IMR-90 (cell line): Measurements from ENCODE around the gene ALG8.

Source experiments
- BHLHE40 ChIP-seq: fragments of 150-350 bp; IDR thresholded peaks from 2 replicates; pipeline ENCODE4 v1.6.1; 2016; ENCODE audit warnings: mild to moderate bottlenecking, low read depth, low read length
- CEBPB ChIP-seq: IDR thresholded peaks from 2 replicates; pipeline ENCODE4 v1.6.1; 2012; ENCODE audit warnings: low read depth, low read length, improper control_type of control experiment
- CHD1 ChIP-seq: IDR thresholded peaks from 2 replicates; pipeline ENCODE4 v1.6.1; 2012; ENCODE audit warnings: low read depth, low read length, improper control_type of control experiment
- CTCF ChIP-seq: conservative IDR thresholded peaks from 2 replicates; pipeline ENCODE4 v1.5.1; 2012; ENCODE audit warnings: mild to moderate bottlenecking, low read depth, low read length, improper control_type of control experiment
- MAZ ChIP-seq: IDR thresholded peaks from 2 replicates; pipeline ENCODE4 v1.6.1; 2012; ENCODE audit warnings: low read depth, mild to moderate bottlenecking, low read length, improper control_type of control experiment, moderate library complexity, borderline replicate concordance
- NFE2L2 ChIP-seq: fragments of 150-350 bp; IDR thresholded peaks from 2 replicates; pipeline ENCODE4 v1.6.1; 2016; ENCODE audit warnings: low read depth, mild to moderate bottlenecking, low read length
- POLR2A ChIP-seq: IDR thresholded peaks from 2 replicates; pipeline ENCODE4 v1.6.1; 2012; ENCODE audit warnings: mild to moderate bottlenecking, low read depth, low read length
- RAD21 ChIP-seq: IDR thresholded peaks from 2 replicates; pipeline ENCODE4 v1.6.1; 2012; ENCODE audit warnings: low read length, improper control_type of control experiment
- RCOR1 ChIP-seq: IDR thresholded peaks from 2 replicates; pipeline ENCODE4 v1.6.1; 2012; ENCODE audit warnings: mild to moderate bottlenecking, low read length, improper control_type of control experiment; ENCODE audit not compliant: insufficient replicate concordance
- USF2 ChIP-seq: fragments of 150-350 bp; IDR thresholded peaks from 2 replicates; pipeline ENCODE4 v1.6.1; 2017; ENCODE audit warnings: mild to moderate bottlenecking, antibody characterized with exemption, low read length, low read depth

- TF ChIP-seq CTCF (no peak), POLR2A (no peak), NFE2L2 (no peak), RCOR1 (no peak), RAD21 (no peak), CHD1 (no peak), BHLHE40 (no peak), CEBPB (no peak), MAZ (no peak), USF2 (no peak)
Measured at GRCh38 chr11:78067704-78068103, 71.7 kb downstream of the ALG8 start.
